HL-60/S4 treated with retinoic acid at 250 ng/mL for 4 days and 3 days (cell line): ENCODE measurements around the gene BTAF1.

ENCODE experiments used
- in situ Hi-C: fragments of 300-500 bp; cut with MboI; formaldehyde crosslinking; loops from 2 replicates; pipeline ENCODE4 v1.7.0; 2022; ENCODE audit warnings: low sequenced_read_pairs

The BTAF1 gene

GRCh38 chr10:92042541-92042940 lies 119.0 kb downstream of the BTAF1 start:
- in situ Hi-C loops: no loop called here

GRCh38 chr10:92045641-92046106 lies 122.1 kb downstream of the BTAF1 start:
- in situ Hi-C loops: no loop called here

- in situ Hi-C loops: no loop called here
Measured at GRCh38 chr10:92047215-92047614, 123.6 kb downstream of the BTAF1 start.

DNA sequence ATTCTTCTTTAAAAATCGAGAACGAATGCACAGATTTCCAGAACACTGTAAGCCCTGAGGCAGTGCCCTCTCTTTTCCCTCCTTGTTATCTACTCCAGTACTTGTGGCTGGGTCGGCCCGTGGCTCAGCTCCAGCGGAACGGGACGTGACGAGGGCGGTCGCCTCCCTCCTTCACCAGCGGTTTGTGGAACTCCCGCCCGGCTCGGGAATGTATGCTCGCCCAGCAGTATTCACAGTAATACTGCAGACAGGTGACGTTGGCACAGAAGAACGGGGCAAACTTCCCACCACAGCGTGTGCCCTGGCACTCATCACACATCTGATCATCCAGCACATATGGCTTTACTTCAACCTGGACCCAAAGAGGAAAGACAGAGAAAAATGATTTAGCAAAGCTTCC lies 128.5 kb downstream of the BTAF1 start:
- in situ Hi-C loops: no loop called here

DNA sequence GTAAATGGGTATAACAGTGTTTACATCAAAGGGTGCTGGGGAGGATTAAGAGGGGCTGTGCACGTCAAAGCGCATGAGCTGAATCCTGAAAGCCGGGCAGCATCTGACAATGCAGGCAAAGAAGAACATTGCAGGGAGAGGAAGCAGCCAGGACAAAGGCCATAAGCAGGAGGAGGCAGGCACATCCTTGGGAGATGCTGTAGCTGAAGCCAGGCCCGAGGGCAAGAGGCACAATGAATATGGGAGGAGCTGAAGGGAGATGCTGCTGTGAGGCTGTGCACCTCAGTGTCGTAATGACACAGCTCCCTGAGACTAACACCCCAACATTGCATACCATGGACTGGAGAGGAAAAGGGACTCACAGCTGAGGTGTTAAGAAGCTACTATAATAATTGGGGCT lies 129.2 kb downstream of the BTAF1 start:
- in situ Hi-C loops: no loop called here

GRCh38 chr10:92054807-92055206 lies 131.2 kb downstream of the BTAF1 start:
- in situ Hi-C loops: no loop called here

- in situ Hi-C loops: no loop called here
Measured at GRCh38 chr10:92062273-92062672, 138.7 kb downstream of the BTAF1 start.

DNA sequence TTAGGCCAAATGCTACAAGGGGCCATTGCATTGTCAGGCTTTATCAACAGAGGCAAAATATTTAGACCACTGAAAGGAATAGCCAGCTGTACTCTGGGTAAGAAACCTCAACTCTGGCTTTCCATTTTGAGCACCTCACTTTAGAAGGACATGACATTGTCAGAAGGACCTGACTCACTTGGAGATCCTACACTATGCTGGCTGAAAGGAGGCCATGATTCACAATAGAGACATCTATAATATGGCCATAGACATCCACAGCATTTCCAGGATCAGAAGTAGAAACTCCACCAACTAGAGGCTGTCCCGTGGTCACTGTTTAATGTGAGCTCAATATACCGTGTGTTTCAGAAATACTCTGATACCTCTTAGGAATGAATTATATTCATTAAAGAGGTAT lies 140.9 kb downstream of the BTAF1 start:
- in situ Hi-C loops: no loop called here

DNA sequence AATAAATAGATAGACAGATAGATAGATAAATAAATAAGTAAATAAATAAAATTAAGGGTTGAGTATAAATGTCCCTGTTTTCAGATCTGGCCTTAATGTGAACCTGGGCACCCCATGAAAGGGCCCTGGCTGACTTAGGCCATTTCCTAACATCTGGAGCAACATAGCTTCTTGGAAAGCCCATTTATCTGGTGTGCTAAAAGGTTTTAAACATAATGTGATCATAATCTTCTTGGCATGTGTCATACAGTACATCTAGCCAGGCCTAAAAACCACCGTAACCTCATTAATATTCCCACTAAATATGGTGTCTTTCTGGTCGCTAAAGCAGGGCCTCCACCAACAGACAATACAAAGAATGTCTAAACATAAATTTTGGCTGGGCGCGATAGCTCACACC lies 142.8 kb downstream of the BTAF1 start:
- in situ Hi-C loops: no loop called here

GRCh38 chr10:92068900-92069299 lies 145.3 kb downstream of the BTAF1 start:
- in situ Hi-C loops: no loop called here

DNA sequence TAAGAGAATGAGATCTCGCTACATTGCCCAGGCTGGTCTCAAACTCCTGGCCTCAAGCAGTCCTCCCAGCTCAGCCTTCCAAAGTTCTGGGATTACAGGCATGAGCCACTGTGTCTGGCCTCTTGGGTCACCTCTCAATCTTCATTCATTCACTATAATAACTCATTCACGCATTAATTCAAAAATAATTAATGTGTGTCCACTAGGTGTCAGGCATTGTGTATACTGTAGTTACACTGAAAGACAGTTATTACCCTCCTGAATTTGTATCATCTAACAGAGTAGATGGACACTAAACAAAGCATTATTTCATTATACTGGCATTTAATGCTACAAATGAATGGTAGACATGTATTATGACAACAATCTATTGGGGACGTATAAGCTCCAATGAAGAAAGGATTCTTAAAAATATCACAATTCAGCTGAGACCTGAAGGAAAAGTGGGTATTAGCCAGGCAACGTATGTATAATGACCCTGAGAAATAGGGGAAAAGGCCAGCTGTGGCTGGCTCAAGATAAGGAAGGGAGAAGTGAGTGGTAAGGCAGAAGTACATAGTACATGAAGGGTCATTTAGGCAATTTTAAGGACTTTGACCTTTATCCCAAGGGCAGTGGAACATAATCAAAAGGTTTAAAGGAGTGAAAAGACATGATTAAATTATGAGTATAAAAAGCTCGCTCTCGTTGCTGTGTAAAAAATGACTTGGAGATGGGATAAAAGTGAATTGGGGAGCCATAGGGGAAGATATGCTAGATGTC lies 150.7 kb downstream of the BTAF1 start:
- in situ Hi-C loops: no loop called here

- in situ Hi-C loops: no loop called here
Measured at GRCh38 chr10:92075829-92076228, 152.3 kb downstream of the BTAF1 start.

DNA sequence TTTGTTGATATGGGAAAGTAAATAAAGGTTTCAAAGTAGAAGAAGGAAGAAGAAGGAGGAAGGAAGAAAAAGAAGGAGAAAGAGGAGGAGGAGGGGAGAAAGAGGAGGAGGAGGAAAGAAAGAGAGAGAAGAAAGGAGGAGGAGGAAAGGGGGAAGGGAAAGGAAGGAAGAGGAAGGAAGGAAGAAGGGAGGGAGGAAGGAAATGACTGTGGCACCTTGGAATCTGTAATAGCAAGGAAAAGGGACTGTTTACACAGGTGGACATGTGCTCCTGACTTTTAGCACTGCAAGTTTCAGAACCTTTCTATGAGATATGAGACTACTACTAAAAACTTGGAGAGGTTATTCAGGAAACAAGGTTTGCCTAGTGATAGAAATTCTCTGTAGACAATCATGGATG lies 153.2 kb downstream of the BTAF1 start:
- in situ Hi-C loops: no loop called here

- in situ Hi-C loops: no loop called here
Measured at GRCh38 chr10:92079003-92079402, 155.4 kb downstream of the BTAF1 start.
